ENCODE data around the gene NEK6.

NEK6 gene

GRCh38 chr9:124306098-124306735 is 48.5 kb downstream of the NEK6 start:
- TF ChIP-seq SIN3A (IDR thresholded peaks at IDR 0.05; ENCODE audit: borderline replicate concordance, insufficient read depth, low read length) (no peak), FOXP2 (optimal IDR thresholded peaks at IDR 0.05; ENCODE audit: borderline replicate concordance, extremely low read depth, extremely low read length, insufficient read depth) (no peak), POLR2AphosphoS5 (IDR thresholded peaks at IDR 0.05; ENCODE audit: low read depth, low read length) (no peak), TAF1 (IDR thresholded peaks at IDR 0.05; ENCODE audit: borderline replicate concordance, insufficient read depth, low read length) (no peak), REST (IDR thresholded peaks at IDR 0.05; ENCODE audit: insufficient read depth in 1 of 2, low read depth in 2 of 2, low read length in 2 of 2) (no peak)

GRCh38 chr9:124307379-124308030 is 49.8 kb downstream of the NEK6 start:
- TF ChIP-seq REST (IDR thresholded peaks at IDR 0.05; ENCODE audit: insufficient read depth in 1 of 2, low read depth in 2 of 2, low read length in 2 of 2) (no peak), SIN3A (IDR thresholded peaks at IDR 0.05; ENCODE audit: borderline replicate concordance, insufficient read depth, low read length) (no peak), TAF1 (IDR thresholded peaks at IDR 0.05; ENCODE audit: borderline replicate concordance, insufficient read depth, low read length) (no peak), FOXP2 (optimal IDR thresholded peaks at IDR 0.05; ENCODE audit: borderline replicate concordance, extremely low read depth, extremely low read length, insufficient read depth) (no peak), POLR2AphosphoS5 (IDR thresholded peaks at IDR 0.05; ENCODE audit: low read depth, low read length) (no peak)

GRCh38 chr9:124308606-124309491 is 51.1 kb downstream of the NEK6 start:
- TF ChIP-seq REST (IDR thresholded peaks at IDR 0.05; ENCODE audit: insufficient read depth in 1 of 2, low read depth in 2 of 2, low read length in 2 of 2): no peak
- no peak for TF ChIP-seq SIN3A (IDR thresholded peaks at IDR 0.05; ENCODE audit: borderline replicate concordance, insufficient read depth, low read length)
- TF ChIP-seq FOXP2 (optimal IDR thresholded peaks at IDR 0.05; ENCODE audit: borderline replicate concordance, extremely low read depth, extremely low read length, insufficient read depth): no peak
- no peak for TF ChIP-seq POLR2AphosphoS5 (IDR thresholded peaks at IDR 0.05; ENCODE audit: low read depth, low read length)
- no peak for TF ChIP-seq TAF1 (IDR thresholded peaks at IDR 0.05; ENCODE audit: borderline replicate concordance, insufficient read depth, low read length)

- no peak for TF ChIP-seq REST (IDR thresholded peaks at IDR 0.05; ENCODE audit: insufficient read depth in 1 of 2, low read depth in 2 of 2, low read length in 2 of 2)
- no peak for TF ChIP-seq TAF1 (IDR thresholded peaks at IDR 0.05; ENCODE audit: borderline replicate concordance, insufficient read depth, low read length)
- no peak for TF ChIP-seq POLR2AphosphoS5 (IDR thresholded peaks at IDR 0.05; ENCODE audit: low read depth, low read length)
- no peak for TF ChIP-seq FOXP2 (optimal IDR thresholded peaks at IDR 0.05; ENCODE audit: borderline replicate concordance, extremely low read depth, extremely low read length, insufficient read depth)
- TF ChIP-seq SIN3A (IDR thresholded peaks at IDR 0.05; ENCODE audit: borderline replicate concordance, insufficient read depth, low read length): no peak
Observed at GRCh38 chr9:124309667-124310084, 51.9 kb downstream of the NEK6 start.

Data from PFSK-1 (cell line).